Panc1 (cell line): ENCODE results near the gene UGT1A8.

Source experiments
- CTCF ChIP-seq: fragments of 450-650 bp; IDR thresholded peaks from 2 replicates; pipeline ENCODE4 v1.5.1; 2017; ENCODE audit warnings: mild to moderate bottlenecking
- POLR2AphosphoS5 ChIP-seq: IDR thresholded peaks from 2 replicates; pipeline ENCODE4 v1.6.1; 2012; ENCODE audit warnings: mild to moderate bottlenecking, low read depth, low read length, moderate library complexity
- TF ChIP-seq, protein P1 (sequence below), 2 experiments: IDR thresholded peaks; 2 replicates each; pipeline ENCODE4 v1.6.1; 2011 to 2012; ENCODE audit warnings: low read depth in 2 of 2, control low read depth in 1 of 2, low read length in 1 of 2, mild to moderate bottlenecking in 1 of 2, moderate library complexity in 1 of 2; ENCODE audit not compliant: insufficient read depth in 1 of 2

DNA sequence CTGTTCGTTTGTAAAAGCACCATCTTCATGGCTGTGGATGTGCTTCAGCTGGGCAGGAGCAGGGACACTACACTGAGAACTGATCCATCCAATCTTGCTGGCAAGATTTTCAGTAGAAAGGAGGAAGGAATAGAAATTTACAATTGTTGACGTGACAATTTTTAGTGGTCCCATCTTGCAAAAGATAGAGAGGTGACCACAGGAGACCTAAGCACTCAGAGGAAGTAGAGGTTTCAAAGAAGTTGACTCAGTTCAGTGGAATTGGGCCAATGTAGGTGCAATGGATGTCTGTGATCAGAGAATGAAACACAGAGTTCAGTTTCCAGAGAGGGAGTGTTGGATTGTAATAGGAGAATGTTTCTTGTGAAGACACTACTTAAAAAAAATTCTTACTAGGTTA is 96.7 kb downstream of the UGT1A8 start:
- TF ChIP-seq CTCF (no peak), POLR2AphosphoS5 (no peak)
- TF ChIP-seq, protein P1, sequence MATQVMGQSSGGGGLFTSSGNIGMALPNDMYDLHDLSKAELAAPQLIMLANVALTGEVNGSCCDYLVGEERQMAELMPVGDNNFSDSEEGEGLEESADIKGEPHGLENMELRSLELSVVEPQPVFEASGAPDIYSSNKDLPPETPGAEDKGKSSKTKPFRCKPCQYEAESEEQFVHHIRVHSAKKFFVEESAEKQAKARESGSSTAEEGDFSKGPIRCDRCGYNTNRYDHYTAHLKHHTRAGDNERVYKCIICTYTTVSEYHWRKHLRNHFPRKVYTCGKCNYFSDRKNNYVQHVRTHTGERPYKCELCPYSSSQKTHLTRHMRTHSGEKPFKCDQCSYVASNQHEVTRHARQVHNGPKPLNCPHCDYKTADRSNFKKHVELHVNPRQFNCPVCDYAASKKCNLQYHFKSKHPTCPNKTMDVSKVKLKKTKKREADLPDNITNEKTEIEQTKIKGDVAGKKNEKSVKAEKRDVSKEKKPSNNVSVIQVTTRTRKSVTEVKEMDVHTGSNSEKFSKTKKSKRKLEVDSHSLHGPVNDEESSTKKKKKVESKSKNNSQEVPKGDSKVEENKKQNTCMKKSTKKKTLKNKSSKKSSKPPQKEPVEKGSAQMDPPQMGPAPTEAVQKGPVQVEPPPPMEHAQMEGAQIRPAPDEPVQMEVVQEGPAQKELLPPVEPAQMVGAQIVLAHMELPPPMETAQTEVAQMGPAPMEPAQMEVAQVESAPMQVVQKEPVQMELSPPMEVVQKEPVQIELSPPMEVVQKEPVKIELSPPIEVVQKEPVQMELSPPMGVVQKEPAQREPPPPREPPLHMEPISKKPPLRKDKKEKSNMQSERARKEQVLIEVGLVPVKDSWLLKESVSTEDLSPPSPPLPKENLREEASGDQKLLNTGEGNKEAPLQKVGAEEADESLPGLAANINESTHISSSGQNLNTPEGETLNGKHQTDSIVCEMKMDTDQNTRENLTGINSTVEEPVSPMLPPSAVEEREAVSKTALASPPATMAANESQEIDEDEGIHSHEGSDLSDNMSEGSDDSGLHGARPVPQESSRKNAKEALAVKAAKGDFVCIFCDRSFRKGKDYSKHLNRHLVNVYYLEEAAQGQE (IDR thresholded peaks at IDR 0.05; ENCODE audit: insufficient read depth in 1 of 2, low read depth in 2 of 2, low read length in 1 of 2): no peak
